Endothelial cell of umbilical vein (primary cell): ENCODE measurements around the gene MLLT1. TPM values are rescaled to one million over a fixed set of nuclear protein-coding genes. Genes with fewer than 3 reads are reported as not detected.

Source experiments
- BruUV-seq: library from RNA; stranded (reverse); fragments of 400-500 nt; replicated peaks from 2 replicates; lab custom pipeline; 2021; lab: Mats Ljungman, UMichigan
- CTCF ChIA-PET: fragments of 300-600, 350-600 bp; sonication (Branson Sonifier 250); formaldehyde crosslinking; loops from one replicate; lab custom pipeline; 2021; ENCODE audit warnings: antibody characterized with exemption, inconsistent platforms; lab: Charles Lee
- POLR2A ChIA-PET: fragments of 300-600, 350-600 bp; sonication (Branson Sonifier 250); formaldehyde crosslinking; loops from one replicate; lab custom pipeline; 2021; ENCODE audit warnings: antibody characterized with exemption, inconsistent platforms; lab: Charles Lee
- DNase-seq: peaks from one replicate; pipeline ENCODE4 v3.0.0-alpha.2; 2011; ENCODE audit warnings: low read depth, low spot score
- FAIRE-seq: peaks from 2 replicates; lab custom pipeline; 2011; peaks lifted over from hg19 to GRCh38; lab: Jason Lieb, UNC
- H2AFZ ChIP-seq: 2 replicates; pipeline ENCODE4 v1.6.0; 2012; ENCODE audit warnings: low read depth, low read length, control low read depth, inconsistent platforms
- H3K27ac ChIP-seq: 2 replicates; pipeline ENCODE4 v1.5.1; 2011; ENCODE audit warnings: low read depth, mild to moderate bottlenecking, control low read depth, low read length, moderate library complexity; ENCODE audit not compliant: insufficient read depth
- H3K27me3 ChIP-seq, 2 experiments: 2 replicates each; pipeline versions ENCODE4 v1.6.0 to v1.6.1; 2011; ENCODE audit warnings: low read length in 2 of 2, mixed read lengths in 1 of 2; ENCODE audit not compliant: control insufficient read depth in 2 of 2, insufficient read depth in 2 of 2
- H3K36me3 ChIP-seq, 2 experiments: 2 replicates in 1 of 2; 3 replicates in 1 of 2; pipeline ENCODE4 v1.5.1; 2011; ENCODE audit warnings: low read length in 2 of 2, mild to moderate bottlenecking in 1 of 2, moderate library complexity in 1 of 2; ENCODE audit not compliant: control insufficient read depth in 2 of 2, insufficient read depth in 2 of 2; ENCODE audit errors: extremely low read depth in 1 of 2
- H3K4me1 ChIP-seq: 3 replicates; pipeline ENCODE4 v1.5.1; 2011; ENCODE audit warnings: mild to moderate bottlenecking, low read length; ENCODE audit not compliant: control insufficient read depth, insufficient read depth; ENCODE audit errors: extremely low read depth
- H3K4me2 ChIP-seq: 2 replicates; pipeline ENCODE4 v1.6.1; 2011; ENCODE audit warnings: low read length, control low read depth, mixed read lengths; ENCODE audit not compliant: insufficient read depth
- H3K4me3 ChIP-seq, 3 experiments: fragments of 200-600 bp in 1 of 3; sonication (generic), shearing (Covaris generic) in 1 of 3; replicated peaks in 1 of 3; 2 replicates each; pipeline ENCODE4 v1.5.1; 2011 to 2016; ENCODE audit warnings: control low read depth in 3 of 3, low read length in 3 of 3, mild to moderate bottlenecking in 2 of 3, inconsistent platforms in 1 of 3, low read depth in 1 of 3, moderate library complexity in 1 of 3; ENCODE audit not compliant: insufficient read depth in 1 of 3
- H3K79me2 ChIP-seq: 2 replicates; pipeline ENCODE4 v1.6.0; 2012; ENCODE audit warnings: low read length, inconsistent platforms; ENCODE audit not compliant: control insufficient read depth, insufficient read depth
- H3K9ac ChIP-seq: replicated peaks from 2 replicates; pipeline ENCODE3; 2011; ENCODE audit warnings: low read length, control low read depth; ENCODE audit not compliant: insufficient read depth; ENCODE audit errors: extremely low read depth
- H3K9me1 ChIP-seq: replicated peaks from 3 replicates; pipeline ENCODE4 v1.6.0; 2011; ENCODE audit warnings: mild to moderate bottlenecking, low read length; ENCODE audit not compliant: control insufficient read depth, insufficient read depth; ENCODE audit errors: extremely low read depth
- H3K9me3 ChIP-seq: replicated peaks from 2 replicates; pipeline ENCODE4 v1.5.1; 2012; ENCODE audit warnings: low read length, inconsistent platforms; ENCODE audit not compliant: control insufficient read depth, insufficient read depth
- H4K20me1 ChIP-seq: replicated peaks from 2 replicates; pipeline ENCODE3; 2011; ENCODE audit warnings: mild to moderate bottlenecking, low read length; ENCODE audit not compliant: control insufficient read depth, insufficient read depth; ENCODE audit errors: extremely low read depth
- EZH2 ChIP-seq: IDR thresholded peaks from 2 replicates; pipeline ENCODE4 v1.6.1; 2012; ENCODE audit warnings: borderline replicate concordance, low read depth, mild to moderate bottlenecking, moderate library complexity, low read length, inconsistent platforms; ENCODE audit not compliant: severe bottlenecking
- FOS ChIP-seq: IDR thresholded peaks from 2 replicates; pipeline ENCODE4 v1.6.1; 2011; ENCODE audit warnings: mild to moderate bottlenecking, low read length, moderate library complexity, borderline replicate concordance; ENCODE audit not compliant: insufficient read depth
- GATA2 ChIP-seq: IDR thresholded peaks from 2 replicates; pipeline ENCODE4 v1.7.0; 2011; ENCODE audit warnings: low read depth, mild to moderate bottlenecking, moderate library complexity, mixed read lengths, low read length; ENCODE audit not compliant: insufficient read length, insufficient read depth
- JUN ChIP-seq: IDR thresholded peaks from 2 replicates; pipeline ENCODE4 v1.6.1; 2011; ENCODE audit warnings: borderline replicate concordance, low read depth; ENCODE audit not compliant: insufficient read length, insufficient read depth
- MYC ChIP-seq: IDR thresholded peaks from one replicate; pipeline ENCODE4 v1.6.1; 2011; ENCODE audit warnings: mild to moderate bottlenecking, low read depth, low read length
- POLR2A ChIP-seq: IDR thresholded peaks from 2 replicates; pipeline ENCODE4 v1.6.1; 2012; ENCODE audit warnings: low read depth, mild to moderate bottlenecking, control low read depth, low read length
- POLR2AphosphoS5 ChIP-seq: IDR thresholded peaks from 2 replicates; pipeline ENCODE4 v1.6.1; 2012; ENCODE audit warnings: low read depth, mild to moderate bottlenecking, control low read depth, low read length, moderate library complexity; ENCODE audit not compliant: insufficient read depth
- dilution Hi-C: fragments of 300-500 bp; cut with MboI; formaldehyde crosslinking; loops from one replicate; pipeline ENCODE4 v1.15.0; 2019; ENCODE audit warnings: low sequenced_read_pairs; ENCODE audit not compliant: extremely low pct_ligation_motif_present
- intact Hi-C: fragments of 100-400 bp; cut with micrococcal nuclease; formaldehyde crosslinking; loops from one replicate; pipeline ENCODE4 v1.10.0; 2022
- polyA plus RNA-seq, 4 experiments: library from polyadenylated mRNA; depleted of rRNA in 3 of 4; stranded (reverse) in 3 of 4; unstranded in 1 of 4; fragments of >200 nt; gene quantifications; 2 replicates each; pipeline versions ENCODE4 v1.2.1 to v1.2.3, GENCODE V29; 2011 to 2012; ENCODE audit warnings: missing spikeins in 1 of 4
- total RNA-seq: library from RNA; stranded (reverse); gene quantifications from 2 replicates; pipeline ENCODE4 v1.2.3, GENCODE V29; 2021
- TF ChIP-seq, protein P1 (sequence below): IDR thresholded peaks from 2 replicates; pipeline ENCODE4 v1.6.1; 2011; ENCODE audit not compliant: insufficient read depth, insufficient read length
- TF ChIP-seq, protein P2 (sequence below), 2 donors: IDR thresholded peaks; 1 replicate in 1 of 2; 2 replicates in 1 of 2; pipeline ENCODE4 v1.5.1; 2011; ENCODE audit warnings: low read length in 2 of 2, mild to moderate bottlenecking in 2 of 2, moderate library complexity in 2 of 2, control low read depth in 1 of 2, inconsistent platforms in 1 of 2, low read depth in 1 of 2; ENCODE audit not compliant: insufficient read depth in 1 of 2; ENCODE audit errors: extremely low read depth in 1 of 2

The MLLT1 gene
- total and polyA plus RNA-seq, 2 donors (not counting 3 experiments of a cell fraction or from before 2014, with no cell fraction given) = 43.9 to 84.8 TPM

DNA sequence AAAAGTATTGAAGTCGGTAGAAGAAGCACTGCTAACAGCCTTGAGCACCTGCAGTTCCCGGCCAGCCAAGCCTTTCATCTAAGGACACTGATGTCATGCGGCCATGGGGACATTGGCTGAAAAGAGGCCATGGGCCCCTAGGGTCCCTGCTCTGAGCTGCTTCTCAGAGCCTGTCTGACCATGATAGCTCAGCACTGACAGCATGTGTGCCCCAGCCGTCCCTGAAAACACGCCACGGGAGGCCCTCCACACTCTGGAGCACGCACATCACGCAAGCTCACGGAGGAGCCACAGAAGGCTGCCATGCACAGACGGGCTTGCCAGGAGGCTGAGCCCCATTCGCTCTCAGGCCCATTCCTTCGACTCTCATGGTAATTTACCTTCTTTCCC, 51.8 kb downstream of the MLLT1 start:
- no peak overlapping the region for H3K4me2 ChIP-seq
- intact Hi-C loops = no loop called here
- no peaks in the 10 kb centered on the region for H4K20me1 ChIP-seq
- peaks cover 40% of the 10 kb centered on the region for H3K79me2 ChIP-seq
- POLR2A ChIA-PET = no interaction called here
- no peaks in the 10 kb centered on the region for H3K9me1 ChIP-seq
- FAIRE-seq (no peak), DNase-seq (no peak)
- no peak overlapping the region for H2AFZ ChIP-seq
- peaks cover 0 to 34% of the 10 kb centered on the region in 2 experiments for H3K36me3 ChIP-seq
- no peak overlapping the region for H3K9ac ChIP-seq
- CTCF ChIA-PET = interaction anchor here (0.6 to 1.0 kb wide), 2 partner anchors 10 kb away, joined by 4 read pairs; no protein-coding TSS in a partner anchor
- no peaks in the 10 kb centered on the region for H3K9me3 ChIP-seq
- no peak overlapping the region for H3K4me3 ChIP-seq
- dilution Hi-C loops = loop anchor here (10.0 kb wide), 1 partner anchor 47 kb away; the partner anchor contains the start of gene MLLT1
- no TSS peak for BruUV-seq
- H3K27ac ChIP-seq = no peak overlapping the region
- TF ChIP-seq EZH2 (no peak), MYC (no peak), JUN (no peak), POLR2A (no peak), POLR2AphosphoS5 (no peak), GATA2 (no peak), FOS (no peak)
- TF ChIP-seq, protein P1, sequence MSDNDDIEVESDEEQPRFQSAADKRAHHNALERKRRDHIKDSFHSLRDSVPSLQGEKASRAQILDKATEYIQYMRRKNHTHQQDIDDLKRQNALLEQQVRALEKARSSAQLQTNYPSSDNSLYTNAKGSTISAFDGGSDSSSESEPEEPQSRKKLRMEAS = no peak
- TF ChIP-seq, protein P2, sequence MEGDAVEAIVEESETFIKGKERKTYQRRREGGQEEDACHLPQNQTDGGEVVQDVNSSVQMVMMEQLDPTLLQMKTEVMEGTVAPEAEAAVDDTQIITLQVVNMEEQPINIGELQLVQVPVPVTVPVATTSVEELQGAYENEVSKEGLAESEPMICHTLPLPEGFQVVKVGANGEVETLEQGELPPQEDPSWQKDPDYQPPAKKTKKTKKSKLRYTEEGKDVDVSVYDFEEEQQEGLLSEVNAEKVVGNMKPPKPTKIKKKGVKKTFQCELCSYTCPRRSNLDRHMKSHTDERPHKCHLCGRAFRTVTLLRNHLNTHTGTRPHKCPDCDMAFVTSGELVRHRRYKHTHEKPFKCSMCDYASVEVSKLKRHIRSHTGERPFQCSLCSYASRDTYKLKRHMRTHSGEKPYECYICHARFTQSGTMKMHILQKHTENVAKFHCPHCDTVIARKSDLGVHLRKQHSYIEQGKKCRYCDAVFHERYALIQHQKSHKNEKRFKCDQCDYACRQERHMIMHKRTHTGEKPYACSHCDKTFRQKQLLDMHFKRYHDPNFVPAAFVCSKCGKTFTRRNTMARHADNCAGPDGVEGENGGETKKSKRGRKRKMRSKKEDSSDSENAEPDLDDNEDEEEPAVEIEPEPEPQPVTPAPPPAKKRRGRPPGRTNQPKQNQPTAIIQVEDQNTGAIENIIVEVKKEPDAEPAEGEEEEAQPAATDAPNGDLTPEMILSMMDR (IDR thresholded peaks at IDR 0.05; ENCODE audit: extremely low read depth in 1 of 2, insufficient read depth in 1 of 2, low read depth in 1 of 2, low read length in 2 of 2) = no peak
- no peaks in the 10 kb centered on the region for H3K27me3 ChIP-seq
- no peaks in the 10 kb centered on the region for H3K4me1 ChIP-seq
